Measurements from ENCODE around the gene BCAS3.

DNA sequence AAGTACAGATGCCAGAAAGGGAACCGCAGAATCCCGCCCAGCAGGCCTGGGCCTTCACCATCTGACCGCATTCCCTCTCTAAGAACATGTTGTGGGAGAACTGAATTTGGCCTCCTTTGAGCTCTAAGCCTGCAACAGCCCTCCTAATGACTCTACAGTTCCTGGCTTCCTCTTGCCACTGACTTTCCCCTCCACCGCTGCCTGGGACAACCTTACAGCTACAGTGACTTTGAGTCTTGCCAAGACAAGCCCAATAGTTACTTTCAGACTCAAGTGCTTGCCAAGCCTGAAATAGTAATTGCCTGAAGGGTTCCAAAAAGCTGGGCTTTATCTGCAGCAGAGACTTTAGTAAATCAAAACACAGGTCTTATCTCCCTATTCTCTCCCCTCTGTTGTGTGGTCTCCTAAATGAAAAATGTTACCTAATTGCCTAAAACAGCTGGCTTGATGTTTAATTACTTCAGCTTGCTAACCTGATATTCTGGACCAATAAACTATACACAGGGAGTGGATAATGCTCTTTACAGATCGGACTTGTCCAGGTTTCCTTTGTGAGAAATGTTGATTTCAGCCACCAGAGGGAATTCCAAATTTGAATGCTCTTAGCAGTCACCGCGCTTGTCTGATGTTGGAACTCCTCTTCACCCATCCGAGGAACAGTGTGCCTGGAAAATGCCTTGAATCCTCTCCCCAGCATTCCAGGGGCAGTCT is 636.9 kb downstream of the BCAS3 start:
- TF ChIP-seq PKNOX1 (IDR thresholded peaks at IDR 0.05), result no peak
- no peak for TF ChIP-seq L3MBTL2 (conservative IDR thresholded peaks at IDR 0.05)
